Renal cortical epithelial cell (primary cell): ENCODE data around the gene SNRPA. TPM values are rescaled to one million over a fixed set of nuclear protein-coding genes. Genes with fewer than 3 reads are reported as not detected.
"Not testable (repeated sequence)": the region's sequence is repeated elsewhere in the genome, so short reads cannot be mapped to it uniquely, and the experiment has no call there.

Experiments
- DNase-seq: peaks from one replicate; pipeline ENCODE4 v3.0.0-alpha.2; 2011; ENCODE audit warnings: low read depth
- total RNA-seq: library from RNA; depleted of rRNA; stranded (reverse); fragments of >200 nt; gene quantifications from 2 replicates; pipeline ENCODE4 v1.2.3, GENCODE V29; 2014

Gene SNRPA
- total RNA-seq, 1 donor from 2014 or later, result 17.4 TPM

- no peak for DNase-seq
These were observed 6.2 kb upstream of the SNRPA start for GRCh38 chr19:40744554-40745401.

- DNase-seq, result peak; percentile 77
These were observed 5.6 kb upstream of the SNRPA start for GRCh38 chr19:40745402-40745780.

DNA sequence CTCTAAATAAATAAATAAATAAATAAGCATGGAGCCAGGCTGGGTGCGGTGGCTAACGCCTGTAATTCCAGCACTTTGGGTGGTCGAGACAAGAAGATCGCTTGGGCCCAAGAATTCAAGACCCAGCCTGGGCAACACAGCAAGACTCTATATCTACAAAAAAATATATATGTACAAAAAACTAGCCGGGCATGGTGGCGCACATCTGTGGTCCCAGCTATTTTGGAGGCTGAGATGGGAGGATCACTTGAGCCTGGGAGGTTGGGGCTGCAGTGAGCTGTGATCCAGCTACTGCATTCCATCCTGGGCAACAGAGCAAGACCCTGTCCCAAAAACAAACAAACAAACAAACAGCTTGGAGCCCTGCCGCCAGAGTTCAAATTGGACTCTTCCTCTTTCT is 3.5 kb upstream of the SNRPA start:
- DNase-seq, result no peak

DNA sequence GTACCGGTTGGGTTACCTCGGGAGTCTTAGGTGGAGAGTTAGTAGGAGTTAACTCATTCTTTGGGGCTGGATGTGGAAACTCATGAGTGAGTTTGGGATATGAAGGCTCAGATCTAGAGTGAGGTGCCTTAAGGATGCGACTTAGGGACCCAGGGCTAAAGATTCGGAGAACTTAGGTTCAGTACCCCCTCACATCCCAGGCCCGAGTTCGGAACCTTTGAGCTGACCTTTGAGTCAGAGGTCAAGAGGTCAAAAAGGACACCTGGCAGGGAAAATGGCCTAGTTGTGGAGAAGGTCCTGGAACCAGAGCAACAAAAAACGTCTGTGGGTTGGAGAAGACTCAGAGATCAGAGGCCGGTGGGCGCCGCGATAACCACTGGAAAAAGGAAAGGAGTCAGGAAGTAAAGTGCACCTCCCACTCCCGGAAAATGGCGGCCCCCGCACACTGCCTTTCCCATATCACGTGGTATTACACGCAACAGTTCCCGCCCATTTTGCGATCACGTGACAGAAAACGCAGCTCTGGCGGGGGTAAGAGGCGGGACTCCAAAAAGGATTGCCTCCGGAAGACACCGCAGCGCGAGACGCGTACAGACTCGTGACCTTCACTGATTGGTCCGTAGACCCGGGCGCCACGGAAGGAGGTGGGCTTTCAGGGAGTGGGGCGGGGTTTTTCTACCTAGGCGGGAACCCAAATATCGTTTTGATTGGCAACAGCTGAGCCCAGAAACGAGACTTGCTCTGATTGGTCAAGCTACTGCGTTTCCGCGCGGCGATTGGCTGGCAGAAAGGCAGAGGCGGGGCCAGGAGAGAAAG is 737 bp upstream of the SNRPA start, which contains the start of gene ACTMAP:
ACTMAP (minus strand) TSS at position 420 of the 816 bp plus-strand sequence. CDS start 674 bp downstream, outside the sequence.
- DNase-seq, result peak; percentile 98

DNA sequence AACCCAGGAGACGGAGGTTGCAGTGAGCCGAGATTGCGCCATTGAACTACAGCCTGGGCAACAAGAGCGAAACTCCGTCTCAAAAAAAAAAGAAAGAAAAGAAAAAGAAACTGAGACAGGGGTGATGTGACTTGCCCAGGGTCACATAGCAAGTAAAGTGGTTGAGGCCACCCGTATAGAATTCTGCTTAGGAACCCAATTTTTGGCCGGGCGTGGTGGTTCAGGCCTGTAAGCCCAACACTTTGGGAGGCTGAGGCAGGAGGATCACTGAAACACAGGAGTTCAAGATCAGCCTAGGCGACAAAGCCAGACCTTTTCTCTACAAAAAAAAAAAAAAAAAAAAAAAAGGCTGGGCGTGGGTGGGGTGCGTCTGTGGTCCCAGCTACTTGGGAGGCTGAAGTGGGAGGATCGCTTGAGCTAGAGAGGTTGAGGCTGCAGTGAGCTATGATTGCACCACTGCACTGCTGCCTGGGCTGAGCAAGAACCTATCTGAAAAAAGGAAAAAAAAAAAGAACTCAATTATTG is 1.3 kb downstream of the SNRPA start:
- DNase-seq, result no peak

DNA sequence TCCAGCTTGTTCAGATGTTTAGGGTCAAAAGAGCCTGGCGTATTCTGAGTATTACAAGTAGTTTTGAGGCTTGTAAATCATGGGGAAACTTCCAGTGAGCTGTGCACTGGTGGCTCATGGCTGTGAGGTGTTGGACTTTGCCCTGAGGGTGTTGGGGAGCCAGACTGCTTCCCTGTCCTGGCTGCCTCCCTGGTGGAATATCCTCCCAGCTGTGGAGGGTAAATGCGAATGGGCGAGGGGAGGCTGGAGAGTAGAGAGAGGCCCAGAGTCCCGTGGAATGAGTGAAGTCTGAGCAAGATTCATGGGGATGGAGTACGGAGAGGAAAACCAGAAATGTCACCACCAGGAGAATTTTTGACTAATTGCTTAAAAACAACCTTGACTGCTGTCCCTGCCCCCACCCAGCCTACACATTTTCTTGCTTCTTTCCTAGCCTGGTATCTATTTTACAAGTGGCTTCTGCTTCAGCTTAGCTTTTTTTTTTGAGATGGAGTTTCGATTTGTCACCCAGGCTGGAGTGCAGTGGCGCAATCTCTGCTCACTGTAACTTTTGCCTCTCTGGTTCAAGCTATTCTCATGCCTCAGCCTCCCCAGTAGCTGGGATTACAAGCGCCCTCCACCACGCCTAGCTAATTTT is 3.7 kb downstream of the SNRPA start:
- peak; percentile 44 for DNase-seq

DNA sequence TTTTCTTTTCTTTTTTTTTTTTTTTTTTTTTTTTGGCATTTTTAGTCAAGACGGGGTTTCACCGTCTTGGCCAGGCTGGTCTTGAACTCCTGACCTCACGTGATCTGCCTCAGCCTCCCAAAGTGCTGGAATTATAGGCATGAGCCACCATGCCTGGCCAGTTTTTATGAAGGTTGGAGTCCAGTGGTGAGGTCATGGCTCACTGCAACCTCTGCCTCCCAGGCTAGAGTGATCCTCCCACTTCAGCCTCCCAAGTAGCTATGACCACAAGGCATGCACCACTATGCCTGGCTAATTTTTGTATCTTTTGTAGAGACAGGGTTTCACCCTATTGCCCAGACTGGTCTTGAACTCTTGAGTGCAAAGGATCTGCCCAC is 4.2 kb downstream of the SNRPA start:
- DNase-seq, result no peak

- no peak for DNase-seq
These were observed 4.8 kb downstream of the SNRPA start for GRCh38 chr19:40755791-40756190.

- DNase-seq, result no peak
These were observed 5.6 kb downstream of the SNRPA start for GRCh38 chr19:40756502-40757110.

GRCh38 chr19:40758491-40758890 is 7.5 kb downstream of the SNRPA start:
- no peak for DNase-seq

DNA sequence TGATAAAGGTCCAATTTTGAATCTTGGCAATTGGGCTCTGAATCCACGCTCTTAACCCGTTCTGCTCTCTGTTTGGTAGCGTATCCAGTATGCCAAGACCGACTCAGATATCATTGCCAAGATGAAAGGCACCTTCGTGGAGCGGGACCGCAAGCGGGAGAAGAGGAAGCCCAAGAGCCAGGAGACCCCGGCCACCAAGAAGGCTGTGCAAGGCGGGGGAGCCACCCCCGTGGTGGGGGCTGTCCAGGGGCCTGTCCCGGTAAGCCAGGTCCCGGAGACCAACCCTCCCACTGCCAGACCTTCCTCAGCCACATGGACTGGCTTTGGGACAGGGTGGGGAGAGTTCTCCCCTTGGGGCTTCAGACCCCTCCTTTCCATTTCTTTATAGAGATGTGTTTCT is 8.3 kb downstream of the SNRPA start:
- no peak for DNase-seq

- DNase-seq, result no peak
These were observed 11.9 kb downstream of the SNRPA start for GRCh38 chr19:40762754-40763470.

DNA sequence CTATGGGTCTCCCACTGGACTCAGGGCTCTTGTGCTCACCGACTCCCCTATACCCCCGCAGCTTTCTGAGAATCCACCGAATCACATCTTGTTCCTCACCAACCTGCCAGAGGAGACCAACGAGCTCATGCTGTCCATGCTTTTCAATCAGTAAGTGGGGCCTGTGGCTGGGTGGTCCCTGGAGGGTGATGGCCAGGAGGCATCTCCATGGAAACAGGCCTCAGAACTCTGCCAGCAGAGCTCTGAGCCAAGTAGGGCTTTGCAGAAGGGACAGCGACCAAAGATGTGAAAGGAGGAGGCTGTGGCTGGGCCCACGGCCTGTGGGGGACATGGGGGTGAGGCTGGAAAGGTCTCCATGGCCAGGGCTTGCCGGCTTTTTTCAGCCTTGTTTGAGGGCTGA is 12.5 kb downstream of the SNRPA start:
- DNase-seq, result no peak

- DNase-seq, result no peak
These were observed 13.0 kb downstream of the SNRPA start for GRCh38 chr19:40763963-40764362.

DNA sequence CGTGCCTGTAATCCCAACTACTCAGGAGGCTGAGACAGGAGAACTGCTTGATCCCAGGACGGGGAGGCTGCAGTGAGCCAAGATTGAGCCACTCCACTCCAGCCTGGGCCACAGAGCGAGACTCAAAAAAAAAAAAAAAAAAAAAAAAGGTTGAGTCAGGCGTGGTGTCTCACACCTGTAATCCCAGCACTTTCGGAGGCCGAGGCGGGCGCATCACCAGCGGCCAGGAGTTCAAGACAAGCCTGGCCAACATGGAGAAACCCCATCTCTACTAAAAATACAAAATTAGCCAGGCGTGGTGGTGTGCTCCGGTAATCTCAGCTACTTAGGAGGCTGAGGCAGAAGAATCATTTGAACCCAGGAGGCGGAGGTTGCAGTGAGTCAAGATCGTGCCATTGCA is 15.4 kb downstream of the SNRPA start:
- not testable (repeated sequence) for DNase-seq

DNA sequence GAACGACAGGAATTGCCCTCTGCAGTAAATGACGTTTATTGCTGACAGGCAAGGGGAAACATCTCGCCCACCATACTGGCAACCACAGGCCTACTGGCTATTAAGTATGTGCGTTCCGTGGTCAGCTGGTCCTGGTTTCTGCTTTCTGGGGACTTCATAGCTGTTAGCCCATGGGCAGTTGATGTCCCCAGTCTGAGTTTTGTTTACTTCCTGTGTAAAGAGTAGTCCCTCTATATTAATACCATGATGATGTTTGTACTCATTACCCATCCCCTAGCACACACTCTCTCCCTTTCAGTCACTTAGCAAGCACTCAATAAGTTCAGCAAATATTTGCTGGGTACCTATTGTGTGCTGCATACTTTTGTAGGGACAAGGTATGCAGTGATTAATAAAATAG is 17.9 kb downstream of the SNRPA start:
- no peak for DNase-seq

GRCh38 chr19:40771101-40771862 is 20.3 kb downstream of the SNRPA start:
- not testable (repeated sequence) for DNase-seq

- DNase-seq, result no peak
These were observed 24.1 kb downstream of the SNRPA start, which contains the start of gene MIA for GRCh38 chr19:40774916-40775631. MIA (plus strand) TSS chr19:40775521; CDS start chr19:40775543, 22 bp downstream.

- DNase-seq, result no peak
These were observed 24.6 kb downstream of the SNRPA start for GRCh38 chr19:40775632-40776022.

DNA sequence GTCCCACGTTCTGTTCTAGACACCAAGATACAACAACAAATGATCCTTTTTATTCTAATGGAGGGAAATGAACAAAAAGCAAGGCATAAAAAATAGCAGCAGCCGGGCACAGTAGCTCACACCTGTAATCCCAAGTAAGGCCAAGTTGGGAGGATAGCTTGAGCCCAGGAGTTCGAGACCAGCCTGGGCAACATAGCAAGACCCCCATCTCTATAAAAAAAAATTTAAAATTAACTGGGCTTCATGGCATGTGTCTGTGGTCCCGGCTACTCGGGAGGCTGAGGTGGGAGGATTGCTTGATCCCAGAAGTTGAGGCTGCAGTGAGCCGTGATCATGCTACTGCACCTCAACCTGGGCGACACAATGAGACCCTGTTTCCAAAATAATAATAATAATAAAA is 25.4 kb downstream of the SNRPA start:
- no peak for DNase-seq
